OCI-LY1 (cell line): ENCODE results near the gene KIR2DL3.
"Not testable (repeated sequence)": the region's sequence is repeated elsewhere in the genome, so short reads cannot be mapped to it uniquely, and the experiment has no call there.

Experiments used
- CTCF ChIP-seq: fragments of 200-600 bp; sonication (generic), shearing (Covaris generic); IDR thresholded peaks from 2 replicates; pipeline ENCODE4 v1.5.1; 2017; ENCODE audit warnings: mild to moderate bottlenecking, antibody characterized with exemption, low read length, moderate library complexity, mixed read lengths
- EZH2 ChIP-seq: fragments of 200-600 bp; sonication (generic), shearing (Covaris generic); IDR thresholded peaks from 2 replicates; pipeline ENCODE4 v1.8.0; 2017; ENCODE audit warnings: borderline replicate concordance, mixed run types, mild to moderate bottlenecking, antibody characterized with exemption, low read length, moderate library complexity, mixed read lengths

DNA sequence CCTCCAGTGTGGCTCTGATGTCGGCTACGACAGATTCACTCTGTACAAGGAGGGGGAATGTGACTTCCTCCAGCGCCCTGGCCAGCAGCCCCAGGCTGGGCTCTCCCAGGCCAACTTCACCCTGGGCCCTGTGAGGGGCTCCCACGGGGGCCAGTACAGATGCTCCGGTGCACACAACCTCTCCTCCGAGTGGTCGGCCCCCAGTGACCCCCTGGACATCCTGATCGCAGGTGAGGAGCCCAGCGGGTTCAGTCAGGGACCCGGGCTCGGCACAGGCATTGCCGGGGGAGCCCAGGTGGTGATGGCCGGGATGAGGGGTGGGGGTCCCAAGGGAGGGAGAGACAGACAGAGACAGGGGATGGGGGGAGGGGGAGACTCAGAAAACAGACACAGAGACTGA is 40.6 kb upstream of the KIR2DL3 start:
- TF ChIP-seq CTCF, EZH2: not testable (repeated sequence)
